DND-41 (cell line): ENCODE measurements around the gene AVPI1.

Source experiments
- CTCF ChIP-seq: IDR thresholded peaks from 2 replicates; pipeline ENCODE4 v1.5.1; 2012; ENCODE audit warnings: borderline replicate concordance, low read length, moderate library complexity, mild to moderate bottlenecking; ENCODE audit not compliant: poor library complexity, severe bottlenecking; ENCODE audit errors: extremely low read depth
- EZH2 ChIP-seq: IDR thresholded peaks from 3 replicates; pipeline ENCODE4 v1.6.1; 2012; ENCODE audit warnings: borderline replicate concordance, low read depth, mild to moderate bottlenecking, moderate library complexity, low read length, inconsistent platforms; ENCODE audit not compliant: severe bottlenecking

- no peak for TF ChIP-seq CTCF
- TF ChIP-seq EZH2 = no peak
Observed at GRCh38 chr10:97703398-97704067, 16.5 kb upstream of the AVPI1 start.
